GM18861 (cell line): ENCODE results near the gene COLQ.
"Not testable (repeated sequence)": the region's sequence is repeated elsewhere in the genome, so short reads cannot be mapped to it uniquely, and the experiment has no call there.

Experiments
- ATAC-seq: cut with Tn5 transposase; IDR thresholded peaks from one replicate; pipeline ENCODE4 v1.9.1; 2021; ENCODE audit not compliant: unreplicated experiment

COLQ gene

DNA sequence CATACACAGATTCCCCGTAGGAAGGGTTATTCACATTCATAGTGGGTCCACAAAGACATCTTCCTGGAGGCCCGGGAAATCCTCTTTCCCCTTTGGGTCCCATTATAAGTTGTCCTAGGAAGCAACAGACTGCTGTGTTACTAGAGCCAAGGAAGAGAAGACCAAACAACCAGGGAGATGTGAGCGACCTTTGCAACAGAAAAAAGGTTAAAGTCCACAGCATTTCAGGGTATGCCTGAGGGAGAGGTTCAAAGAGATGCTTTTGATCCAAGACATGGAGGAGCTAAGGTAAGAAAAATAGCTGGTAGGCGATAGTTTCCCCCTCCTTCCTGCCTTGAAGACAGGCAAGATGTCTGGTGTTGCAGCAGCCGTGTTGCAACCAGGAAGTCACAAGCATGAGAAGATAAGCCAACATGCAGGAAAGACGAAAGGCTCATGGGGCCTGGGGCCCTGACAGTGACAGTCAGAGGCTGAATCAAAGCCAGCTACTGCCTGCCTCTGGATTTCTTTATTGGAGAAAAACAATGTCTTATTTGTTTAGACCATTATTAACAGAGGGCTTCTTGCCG lies 63.2 kb downstream of the COLQ start:
- ATAC-seq: no peak

DNA sequence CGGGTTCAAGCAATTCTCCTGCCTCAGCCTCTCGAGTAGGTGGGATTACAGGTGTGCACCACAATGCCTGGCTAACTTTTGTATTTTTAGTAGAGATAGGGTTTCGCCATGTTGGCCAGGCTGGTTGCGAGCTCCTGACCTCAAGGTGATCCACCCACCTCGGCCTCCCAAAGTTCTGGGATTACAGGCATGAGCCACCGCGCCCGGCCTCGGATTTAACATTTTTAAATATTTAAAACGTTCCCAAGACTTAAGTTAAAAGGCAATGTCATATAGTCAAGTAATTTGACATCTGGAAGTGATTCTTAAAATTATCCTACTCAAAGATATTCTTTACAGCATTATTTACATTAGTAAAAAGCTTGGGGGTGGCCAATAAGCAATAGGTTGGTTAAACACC lies 64.6 kb downstream of the COLQ start:
- not testable (repeated sequence) for ATAC-seq

GRCh38 chr3:15456321-15456720 lies 65.2 kb downstream of the COLQ start:
- ATAC-seq: no peak

GRCh38 chr3:15455756-15456155 lies 65.8 kb downstream of the COLQ start:
- no peak for ATAC-seq

- ATAC-seq: no peak
These were observed 66.5 kb downstream of the COLQ start for GRCh38 chr3:15454965-15455364.

DNA sequence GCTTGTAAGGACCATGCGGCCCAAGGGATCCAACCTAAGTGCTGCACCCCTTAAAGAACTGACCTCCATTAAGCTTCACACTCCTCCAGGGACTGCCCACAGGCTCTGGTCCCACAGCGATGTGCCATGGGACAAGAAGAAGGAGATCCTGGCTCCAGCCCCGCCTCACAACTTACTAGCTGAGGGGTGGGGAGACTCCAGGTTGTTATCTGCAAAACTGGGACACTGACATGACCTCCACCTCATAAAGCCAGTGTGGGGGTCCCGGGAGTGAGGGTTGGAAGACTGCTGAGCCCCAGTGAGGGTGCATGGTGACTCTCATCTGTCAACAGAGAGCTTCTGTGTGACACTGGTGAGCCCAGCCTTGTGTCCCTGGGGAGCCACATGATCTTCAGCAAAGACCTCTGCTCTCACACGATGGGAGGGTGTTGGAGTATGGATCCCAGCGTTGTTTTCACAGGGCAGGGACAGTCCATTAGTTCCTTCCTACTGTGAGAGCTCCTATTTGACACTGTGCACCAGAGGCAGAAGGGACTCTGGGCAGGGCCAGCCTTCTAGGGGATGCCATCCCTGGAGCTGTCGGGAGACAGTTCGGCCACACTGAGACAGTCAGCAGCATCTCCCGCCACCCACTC lies 67.4 kb downstream of the COLQ start:
- no peak for ATAC-seq

DNA sequence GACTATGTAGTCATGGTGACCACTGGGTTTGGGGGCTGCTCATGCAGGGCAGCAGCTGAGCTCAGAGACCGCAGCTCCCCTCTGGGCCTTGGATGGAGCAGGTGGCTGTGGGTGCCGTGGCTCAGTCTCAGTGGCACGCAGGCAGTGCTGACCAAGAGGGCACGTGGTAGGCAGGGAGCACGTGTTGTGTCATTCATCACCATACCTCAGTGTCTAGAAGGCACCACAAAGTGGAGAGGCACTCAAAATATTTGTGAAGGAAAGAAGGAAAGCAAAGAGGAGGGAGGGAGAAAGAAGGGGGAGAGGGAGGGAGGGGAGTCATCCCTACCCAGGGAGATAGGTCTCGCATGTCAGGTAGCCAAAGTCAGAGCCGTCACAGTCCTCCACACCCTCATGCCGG lies 68.0 kb downstream of the COLQ start:
- no peak for ATAC-seq

GRCh38 chr3:15452961-15453360 lies 68.5 kb downstream of the COLQ start:
- no peak for ATAC-seq

DNA sequence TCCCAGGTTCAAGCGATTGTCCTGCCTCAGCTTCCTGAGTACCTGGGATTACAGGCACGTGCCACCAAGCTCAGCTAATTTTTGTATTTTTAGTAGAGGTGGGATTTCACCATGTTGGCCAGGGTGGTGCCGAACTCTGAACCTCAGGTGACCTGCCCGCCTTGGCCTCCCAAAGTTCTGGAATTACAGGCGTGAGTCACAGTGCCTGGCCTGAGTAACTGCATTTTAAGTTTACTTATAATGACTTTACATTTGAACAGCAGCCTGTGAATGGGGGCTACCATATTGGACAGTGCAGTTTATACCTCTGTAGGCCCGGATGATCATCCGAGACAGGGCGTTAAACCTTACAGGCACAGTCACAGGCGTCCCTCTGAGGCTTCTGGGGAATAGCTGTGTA lies 69.3 kb downstream of the COLQ start:
- ATAC-seq: no peak

DNA sequence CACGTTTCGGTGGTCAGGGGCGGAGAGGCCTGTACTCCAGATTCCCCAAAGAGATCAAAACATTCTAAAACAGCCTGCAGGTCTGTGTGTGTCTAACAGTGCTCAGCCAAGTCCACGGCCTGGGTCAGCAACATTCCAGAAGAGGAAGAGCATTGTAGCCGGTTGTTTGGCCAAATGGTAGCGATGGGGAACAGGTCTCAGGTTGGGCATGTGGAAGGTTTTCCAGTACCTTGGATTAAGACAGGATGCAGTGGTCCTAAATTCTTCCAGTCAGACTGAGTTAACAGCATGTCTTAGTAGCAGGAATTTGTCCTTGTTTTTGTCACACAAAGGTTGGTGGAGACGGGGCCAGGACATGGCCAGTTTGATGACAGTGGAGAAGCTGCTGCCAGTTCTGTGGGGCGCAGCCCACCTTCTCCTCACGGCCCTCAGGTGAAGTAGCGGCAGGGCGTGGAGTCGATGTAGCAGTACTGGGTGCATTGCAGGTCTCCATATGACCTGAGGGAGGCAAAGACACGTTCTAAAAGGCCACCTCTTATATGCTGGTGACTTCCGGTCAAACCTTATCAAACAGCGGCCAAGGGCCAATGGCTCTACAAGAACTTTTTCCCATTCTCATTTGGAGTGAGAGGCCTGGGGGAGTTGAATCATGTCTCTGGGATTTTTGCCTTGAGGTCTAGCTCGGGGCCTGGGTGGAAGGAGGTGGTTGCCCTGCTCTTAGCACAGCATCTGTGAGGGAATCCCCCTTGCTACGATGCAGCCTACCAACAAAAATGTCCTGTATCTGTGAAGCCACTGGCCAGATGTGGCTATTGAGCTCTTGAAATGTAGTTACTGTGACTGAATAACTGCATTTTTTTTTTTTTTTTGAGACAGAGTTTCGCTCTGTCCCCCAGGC lies 70.0 kb downstream of the COLQ start:
- ATAC-seq: no peak

- no peak for ATAC-seq
These were observed 70.9 kb downstream of the COLQ start for GRCh38 chr3:15450438-15451215.

GRCh38 chr3:15449489-15450224 lies 71.8 kb downstream of the COLQ start:
- no peak for ATAC-seq

GRCh38 chr3:15443826-15444524 lies 77.5 kb downstream of the COLQ start:
- ATAC-seq: no peak

- ATAC-seq: no peak
These were observed 80.6 kb downstream of the COLQ start for GRCh38 chr3:15440891-15441290.

DNA sequence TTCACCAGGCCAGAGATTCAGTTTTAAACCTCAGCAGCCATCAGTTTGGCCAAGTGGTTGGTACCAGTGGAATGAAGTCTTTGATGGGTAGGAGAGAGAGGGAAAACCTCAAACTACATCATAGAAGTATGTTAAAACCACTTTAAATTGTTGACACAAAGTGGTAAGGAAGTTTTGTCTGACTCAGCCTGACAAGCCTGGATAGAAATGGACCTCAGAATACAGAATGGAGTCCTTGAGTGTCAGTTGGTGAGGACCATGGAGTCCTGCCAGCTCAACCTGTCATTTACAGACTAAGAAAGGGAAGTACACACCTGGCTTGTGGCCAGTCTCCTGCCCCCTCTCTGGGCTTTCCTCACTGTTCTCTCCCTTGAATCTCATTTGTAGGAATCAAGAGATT lies 82.0 kb downstream of the COLQ start:
- no peak for ATAC-seq

GRCh38 chr3:15438983-15439382 lies 82.5 kb downstream of the COLQ start:
- ATAC-seq: no peak

DNA sequence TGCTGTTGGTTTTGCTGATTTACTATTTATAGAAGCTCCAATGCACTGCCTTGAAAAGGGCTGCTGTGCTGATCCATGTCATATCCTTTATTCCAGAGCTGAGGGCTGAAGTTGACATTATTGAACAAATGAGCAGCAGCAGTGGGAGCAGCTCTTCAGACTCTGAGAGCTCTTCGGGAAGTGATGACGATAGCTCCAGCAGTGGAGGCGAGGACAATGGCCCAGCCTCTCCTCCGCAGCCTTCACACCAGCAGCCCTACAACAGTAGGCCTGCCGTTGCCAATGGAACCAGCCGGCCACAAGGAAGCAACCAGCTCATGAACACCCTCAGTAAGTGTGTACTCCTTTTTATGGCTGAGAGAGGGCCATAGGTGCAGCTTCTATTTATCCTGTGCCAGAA lies 85.3 kb downstream of the COLQ start:
- ATAC-seq: no peak

DNA sequence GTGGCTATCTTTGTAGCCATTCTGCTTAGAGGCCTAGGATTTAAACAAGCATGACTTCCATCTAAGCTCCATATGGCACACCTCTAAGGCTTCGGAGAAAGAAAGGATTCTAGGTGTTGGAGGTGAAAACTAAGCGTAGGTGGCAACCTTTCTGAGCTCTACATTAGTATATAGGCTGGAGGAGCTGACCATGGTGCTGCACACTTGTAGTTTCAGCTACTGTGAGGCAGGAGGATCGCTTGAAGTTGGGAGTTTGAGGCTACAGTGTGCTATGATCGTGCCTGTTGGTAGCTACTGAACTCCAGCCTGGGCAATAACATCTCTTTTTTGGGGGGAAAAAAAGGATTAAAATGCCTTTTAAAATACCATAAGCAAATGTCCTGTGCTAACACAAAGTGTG lies 86.8 kb downstream of the COLQ start:
- ATAC-seq: no peak

DNA sequence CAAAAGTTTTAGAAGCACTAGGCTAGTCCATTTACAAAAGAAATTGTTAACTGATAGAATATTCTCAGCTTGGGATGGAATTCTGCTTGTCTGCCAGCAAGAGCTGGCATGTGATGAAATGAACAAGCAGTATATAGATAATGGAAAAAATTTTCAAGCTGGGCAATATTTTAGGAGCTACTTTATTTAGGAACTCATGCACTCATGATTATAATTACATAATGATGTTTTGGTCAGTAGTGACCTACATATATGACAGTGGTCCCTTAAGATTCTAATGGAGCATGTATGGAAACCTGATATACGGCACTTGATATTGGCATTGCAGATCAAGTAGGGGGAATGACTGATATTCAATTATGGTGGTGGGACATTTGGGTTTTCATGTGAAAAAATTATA lies 88.0 kb downstream of the COLQ start:
- ATAC-seq: no peak

DNA sequence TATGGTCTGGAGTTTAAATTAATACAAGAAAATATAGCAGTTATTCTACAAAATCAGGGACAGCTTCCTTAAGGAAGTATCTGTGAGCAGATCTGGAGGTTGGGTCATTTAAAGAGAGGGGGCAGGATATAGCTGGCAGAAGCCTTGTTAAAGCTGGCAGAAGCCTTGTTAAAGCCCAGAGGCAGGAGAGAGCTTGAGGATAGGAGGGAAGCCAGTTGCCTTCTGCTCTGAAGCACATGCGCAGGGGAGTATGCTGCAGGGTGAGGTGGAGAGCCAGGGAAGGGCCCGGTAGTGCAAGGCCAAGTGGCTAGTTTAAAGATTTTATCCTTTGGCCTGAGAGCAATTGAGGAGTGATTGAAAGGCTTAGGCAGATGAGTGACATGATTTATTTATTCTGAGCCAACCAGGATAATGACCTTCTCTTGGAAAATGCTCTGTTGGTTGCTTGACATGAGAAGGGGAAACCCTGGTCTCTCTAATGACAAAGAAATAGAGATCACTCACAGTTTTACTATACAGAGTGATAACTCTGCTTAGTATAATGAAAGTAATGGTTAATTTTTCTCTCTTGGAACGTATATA lies 90.2 kb downstream of the COLQ start:
- no peak for ATAC-seq
